Inflammatory macrophage treated with lipopolysaccharide for 1 hour (primary cell): Measurements from ENCODE around the gene CTSA.
"Not testable (repeated sequence)": the region's sequence is repeated elsewhere in the genome, so short reads cannot be mapped to it uniquely, and the experiment has no call there.

Experiments used
- DNase-seq, 2 donors: peaks; one replicate each; pipeline ENCODE4 v3.0.0-alpha.2; 2020 to 2022

Gene CTSA

DNA sequence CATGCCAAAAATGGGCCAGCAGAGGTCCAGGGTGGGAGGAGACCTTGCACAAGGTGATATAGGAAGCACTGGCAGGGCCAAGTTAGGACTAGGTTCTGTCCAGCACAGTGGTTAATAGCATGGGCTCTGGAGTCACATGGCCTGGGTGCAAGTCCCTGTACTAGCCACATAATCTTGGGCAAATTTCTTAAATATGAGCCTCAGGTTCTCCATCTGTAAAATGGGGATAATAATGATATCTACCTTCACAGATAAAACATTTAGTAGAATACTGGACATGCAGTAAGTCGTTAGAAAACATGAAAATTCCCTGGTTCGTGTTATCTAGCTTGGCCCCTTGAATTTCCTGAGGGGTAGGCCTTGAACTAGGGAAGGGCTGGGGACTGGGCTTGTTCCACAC lies 6.2 kb downstream of the CTSA start:
- no peak for DNase-seq

DNA sequence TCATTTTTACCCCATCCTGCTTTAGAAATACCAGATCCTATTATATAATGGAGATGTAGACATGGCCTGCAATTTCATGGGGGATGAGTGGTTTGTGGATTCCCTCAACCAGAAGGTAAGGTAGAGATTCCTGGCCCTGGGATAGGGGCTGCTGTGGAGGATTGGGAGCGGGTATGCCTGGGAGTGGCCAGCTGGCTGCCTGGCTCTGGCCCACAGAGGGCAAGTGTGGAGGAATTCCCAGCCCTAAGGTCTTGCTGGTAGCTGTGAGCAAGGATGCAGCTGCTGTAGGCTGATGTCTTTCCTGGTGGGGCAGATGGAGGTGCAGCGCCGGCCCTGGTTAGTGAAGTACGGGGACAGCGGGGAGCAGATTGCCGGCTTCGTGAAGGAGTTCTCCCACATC lies 6.6 kb downstream of the CTSA start:
- no peak for DNase-seq

GRCh38 chr20:45898285-45898684 lies 7.2 kb downstream of the CTSA start:
- DNase-seq = no peak

DNA sequence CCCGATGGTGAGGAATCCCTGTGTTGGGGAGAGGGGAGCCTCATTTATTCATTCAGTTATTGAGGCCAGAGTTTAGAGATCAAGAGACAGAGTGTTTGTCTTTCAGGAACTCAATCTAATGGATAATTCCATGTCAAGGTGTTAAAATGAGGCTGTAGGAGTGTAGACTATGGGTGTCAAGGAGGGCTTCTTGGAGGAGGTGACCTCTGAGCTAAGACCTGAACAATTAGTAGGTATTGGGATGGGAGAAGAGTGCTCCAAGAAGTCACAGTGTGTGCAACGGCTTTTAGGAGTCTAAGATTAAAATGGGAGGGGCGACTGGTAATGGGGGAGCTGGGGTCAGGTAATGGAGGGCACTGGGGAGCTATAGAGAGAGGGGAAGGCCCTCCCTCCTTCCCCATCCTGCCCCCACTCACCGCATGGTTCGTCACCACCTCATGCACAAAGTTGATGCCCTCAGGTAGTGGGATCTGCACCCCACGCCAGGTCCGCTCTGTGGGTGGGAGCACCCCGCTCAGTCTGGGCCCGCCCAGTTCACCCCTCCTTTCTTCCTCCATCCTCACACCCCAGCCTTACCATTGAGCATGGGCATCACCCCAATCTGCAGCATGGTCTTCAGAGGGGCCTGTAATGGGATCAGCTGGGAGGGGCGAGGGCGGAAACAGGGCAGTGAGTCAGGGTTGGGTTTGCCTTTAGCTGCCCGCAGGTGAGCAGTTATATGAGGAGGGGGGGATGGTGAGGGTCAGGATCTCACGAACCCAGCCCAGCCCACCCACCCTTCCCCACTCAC lies 8.1 kb downstream of the CTSA start:
- no peak for DNase-seq

- DNase-seq = not testable (repeated sequence)
Observed at GRCh38 chr20:45901332-45901731, 10.2 kb downstream of the CTSA start.

GRCh38 chr20:45902199-45902701 lies 11.1 kb downstream of the CTSA start:
- no peak for DNase-seq

DNA sequence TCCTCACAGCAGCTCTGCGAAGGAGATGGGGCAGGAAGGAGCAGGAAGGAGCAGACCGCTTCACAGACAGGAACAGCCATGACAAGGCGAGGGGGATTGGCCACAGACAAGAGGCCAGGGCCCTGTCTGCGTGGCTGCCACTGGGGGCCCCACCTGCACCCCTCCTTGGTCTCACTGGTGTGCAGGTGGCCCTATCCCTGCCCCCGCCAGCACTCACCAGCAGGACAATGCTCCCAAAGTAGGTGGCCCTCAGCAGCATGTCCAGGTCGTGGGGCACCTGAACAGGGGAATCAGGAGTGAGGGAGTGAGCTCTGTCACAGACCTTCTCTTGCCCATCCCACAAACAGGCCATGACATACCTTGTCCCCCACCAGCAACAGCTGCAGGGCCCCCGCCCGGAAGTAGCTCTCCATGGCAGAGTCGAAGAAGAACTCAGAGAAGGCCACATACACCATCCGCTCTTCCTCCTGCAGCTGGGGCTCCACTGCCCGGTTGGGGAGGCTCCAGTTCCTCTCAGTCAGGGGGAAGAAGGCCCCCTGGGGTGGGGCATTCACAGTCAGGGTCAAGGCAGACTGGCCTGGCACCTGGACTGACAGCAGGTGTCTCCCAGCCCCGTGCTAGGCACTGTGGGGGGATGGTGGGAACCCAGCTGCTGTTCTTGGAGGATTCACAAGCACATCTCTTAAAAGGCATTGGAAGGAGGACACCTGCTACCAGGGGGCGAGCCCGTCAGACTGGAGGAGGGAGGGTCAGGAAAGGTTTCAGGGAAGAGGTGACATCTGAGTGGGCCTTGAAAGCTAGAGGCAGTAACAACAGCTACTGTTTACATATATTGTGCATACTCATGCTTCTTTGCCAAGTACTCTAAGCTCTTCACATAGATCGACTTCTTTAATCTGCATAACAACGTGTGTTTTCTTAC lies 13.7 kb downstream of the CTSA start:
- DNase-seq = no peak

GRCh38 chr20:45905505-45906079 lies 14.5 kb downstream of the CTSA start:
- no peak for DNase-seq

GRCh38 chr20:45907219-45907948 lies 16.2 kb downstream of the CTSA start:
- no peak for DNase-seq

- DNase-seq = no peak
Observed at GRCh38 chr20:45908084-45908483, 16.9 kb downstream of the CTSA start.

DNA sequence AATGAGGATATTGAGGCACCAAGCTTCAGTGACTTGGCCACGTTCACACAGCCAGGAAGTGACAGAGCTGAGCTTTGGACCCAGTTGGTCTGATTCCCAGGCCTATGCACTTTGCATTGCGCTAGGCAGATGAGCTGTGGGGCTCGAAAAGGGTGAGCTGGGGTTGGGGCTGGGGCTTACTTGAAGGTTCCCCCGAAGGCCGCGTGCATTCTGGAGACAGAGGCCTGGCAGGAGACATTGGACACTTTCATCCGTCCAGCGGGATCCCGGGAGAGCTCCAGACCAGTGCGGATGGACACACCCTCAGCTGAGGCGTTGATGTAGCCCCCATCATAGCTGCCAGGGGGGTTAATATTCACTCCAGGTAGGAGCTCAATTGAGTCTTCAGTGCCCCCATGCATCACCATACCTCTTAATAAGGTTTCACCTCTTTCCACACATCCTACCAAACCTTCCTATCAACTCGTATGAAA lies 18.2 kb downstream of the CTSA start:
- no peak for DNase-seq

DNA sequence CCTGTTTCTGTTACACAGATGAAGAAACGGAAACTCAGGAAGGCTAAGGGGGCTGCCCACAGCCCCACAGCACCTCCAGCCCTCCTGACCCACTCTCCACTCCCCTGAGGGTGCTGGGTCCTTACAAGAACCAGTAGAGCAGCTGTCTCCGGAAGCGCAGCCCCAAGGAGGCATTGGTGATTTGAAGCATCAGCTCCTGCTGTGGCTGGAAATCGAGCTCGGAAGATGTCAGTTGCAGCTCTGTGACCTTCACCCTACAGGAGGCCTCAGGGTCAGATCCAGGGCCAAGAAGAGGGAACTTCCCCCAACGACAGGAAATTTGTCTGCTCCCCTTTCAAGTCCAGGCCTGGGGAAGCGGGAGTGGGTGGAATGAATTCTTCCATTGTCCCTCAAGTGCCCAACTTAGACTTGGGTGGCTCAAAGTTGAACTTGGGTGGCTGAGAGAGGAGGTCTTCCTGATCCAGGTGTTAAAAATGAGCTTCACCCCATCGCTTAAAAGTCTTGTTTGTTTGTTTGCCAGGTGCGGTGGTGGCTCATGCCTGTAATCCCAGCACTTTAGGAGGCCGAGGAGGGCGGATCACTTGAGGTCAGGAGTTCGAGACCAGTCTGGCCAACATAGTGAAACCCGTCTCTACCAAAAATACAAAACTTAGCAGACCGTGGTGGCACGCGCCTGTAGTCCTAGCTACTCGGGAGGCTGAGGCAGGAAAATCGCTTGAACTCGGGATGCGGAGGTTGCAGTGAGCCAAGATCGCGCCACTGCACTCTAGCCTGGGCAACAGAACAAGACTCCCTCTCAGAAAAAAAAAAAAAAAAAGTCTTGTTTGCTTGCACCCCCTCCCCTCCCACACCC lies 18.9 kb downstream of the CTSA start:
- peak; percentile 64 to 72 for DNase-seq

DNA sequence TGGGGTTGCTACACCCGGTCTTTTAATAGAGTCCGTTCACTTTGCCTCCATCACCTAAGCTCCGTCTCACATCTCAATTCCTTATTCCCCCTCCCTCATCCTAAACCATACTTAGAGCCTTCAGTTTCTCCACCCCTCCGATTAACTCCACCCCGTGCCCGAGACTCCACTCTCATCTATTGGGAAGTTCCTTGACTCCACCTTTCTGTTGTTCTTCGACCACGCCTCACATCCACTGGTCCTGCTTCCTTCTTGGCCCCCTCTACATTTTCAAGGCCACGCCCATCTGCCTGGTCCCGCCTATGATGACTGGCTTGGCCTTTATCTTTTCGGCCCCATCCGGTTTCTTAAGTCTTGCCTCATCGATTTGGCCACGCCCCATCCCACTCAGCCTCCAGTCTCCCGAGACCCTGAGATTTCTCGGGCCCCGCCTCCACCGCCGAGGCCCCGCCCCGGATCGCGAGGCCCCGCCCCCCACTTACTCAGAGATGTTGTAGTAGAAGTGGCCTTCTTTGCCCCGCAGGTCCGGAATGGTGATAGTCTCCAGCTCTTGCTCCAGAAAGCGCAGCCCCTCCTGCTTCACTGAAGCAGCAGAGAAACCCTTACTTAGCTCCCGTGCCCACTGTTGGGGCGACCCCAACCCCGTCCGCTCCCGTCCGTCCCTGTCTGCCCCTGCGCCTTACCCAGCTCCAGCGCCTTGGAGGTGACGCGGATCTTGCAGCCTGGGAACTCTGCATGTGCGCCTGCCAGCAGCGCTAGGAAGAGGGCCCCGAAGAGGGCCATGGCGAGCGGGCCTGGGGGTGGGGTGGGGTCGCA lies 19.7 kb downstream of the CTSA start:
- DNase-seq = peak; percentile 97 to 100

- DNase-seq = peak in 1 of 2 donors; percentile 21
Observed at GRCh38 chr20:45911486-45912343, 20.6 kb downstream of the CTSA start, which contains the start of gene PLTP. TSS of gene PLTP (minus strand) at chr20:45912155. CDS start at chr20:45911452, 703 bp downstream.

DNA sequence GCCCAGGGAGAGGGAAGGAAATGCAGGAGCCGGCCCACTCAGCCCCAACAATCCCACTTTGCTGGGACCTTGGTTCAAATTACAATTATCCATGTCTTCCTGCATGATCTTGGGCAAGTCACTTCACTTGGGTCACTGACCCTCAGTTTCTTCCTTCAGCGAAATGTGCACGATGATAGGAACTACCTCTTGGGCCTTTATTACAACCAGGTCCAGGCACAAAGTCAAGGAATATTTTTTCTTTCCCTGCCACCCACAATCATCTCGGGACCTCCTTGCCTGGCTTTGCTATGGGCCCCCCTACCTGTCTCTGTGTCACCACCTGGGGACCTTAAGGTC lies 21.2 kb downstream of the CTSA start:
- no peak for DNase-seq

DNA sequence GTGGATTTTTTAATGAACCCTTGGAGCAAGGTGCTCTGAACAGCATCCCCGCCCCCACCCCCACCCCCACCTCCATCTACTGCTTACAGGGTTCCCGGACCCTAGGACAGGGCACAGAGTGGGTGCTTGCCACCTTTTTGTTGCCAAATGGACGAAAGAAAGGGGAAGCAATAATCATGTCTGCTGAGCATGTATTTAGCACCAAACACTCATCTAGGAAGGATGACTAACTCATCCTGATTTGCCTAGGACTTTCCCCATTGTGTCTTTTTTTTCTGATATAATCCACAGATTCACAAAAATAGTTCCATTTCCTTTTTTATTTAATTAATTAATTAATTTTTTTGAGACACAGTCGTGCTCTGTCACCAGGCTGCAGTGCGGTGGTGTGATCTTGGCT lies 22.0 kb downstream of the CTSA start:
- DNase-seq = peak; percentile 80 to 91

- DNase-seq = peak; percentile 14 to 25
Observed at GRCh38 chr20:45917790-45918141, 26.6 kb downstream of the CTSA start.

GRCh38 chr20:45918182-45918737 lies 27.1 kb downstream of the CTSA start:
- DNase-seq = peak in 1 of 2 donors; percentile 10
